Thoracic aorta (tissue), 2 donors: ENCODE results near the gene PHACTR4. TPM values are rescaled to one million over a fixed set of nuclear protein-coding genes. Genes with fewer than 3 reads are reported as not detected.

Experiments used
- ATAC-seq: fragments of 150-250 bp; one replicate; pipeline ENCODE4 v1.8.0; 2017; ENCODE audit warnings: low read depth; ENCODE audit not compliant: insufficient number of reproducible peaks, low FRiP score
- DNase-seq: peaks from one replicate; pipeline ENCODE4 v3.0.0-alpha.2; 2020; ENCODE audit warnings: low spot score
- H3K27ac ChIP-seq, 2 donors: fragments of 200-600 bp; sonication (generic); 1 replicate in 1 of 2; 2 replicates in 1 of 2; pipeline ENCODE4 v1.5.1; 2016; ENCODE audit warnings: mild to moderate bottlenecking in 2 of 2, moderate library complexity in 2 of 2
- H3K27me3 ChIP-seq: fragments of 200-600 bp; sonication (generic); replicated peaks from 2 replicates; pipeline ENCODE4 v1.6.0; 2016; ENCODE audit warnings: mild to moderate bottlenecking; ENCODE audit not compliant: insufficient read depth
- H3K36me3 ChIP-seq: fragments of 200-600 bp; sonication (generic); one replicate; pipeline ENCODE4 v1.5.1; 2016
- H3K4me1 ChIP-seq, 2 donors: fragments of 200-600 bp; sonication (generic); 1 replicate in 1 of 2; 2 replicates in 1 of 2; pipeline versions ENCODE4 v1.5.1 to v1.6.0; 2016; ENCODE audit warnings: low read depth in 2 of 2, mild to moderate bottlenecking in 1 of 2; ENCODE audit not compliant: control insufficient read depth in 1 of 2
- H3K4me3 ChIP-seq: fragments of 200-600 bp; sonication (generic); 2 replicates; pipeline ENCODE4 v1.5.1; 2016; ENCODE audit warnings: mild to moderate bottlenecking
- H3K9me3 ChIP-seq: fragments of 200-600 bp; sonication (generic); 2 replicates; pipeline ENCODE4 v1.5.1; 2016
- total RNA-seq, 2 donors: library from RNA; depleted of rRNA; stranded (reverse); fragments of >200 nt; gene quantifications; one replicate each; pipeline versions ENCODE4 v1.1.0 to v1.2.3, GENCODE V29; 2016
- TF ChIP-seq, protein P1 (sequence below): fragments of 200-600 bp; sonication (generic); IDR thresholded peaks from one replicate; pipeline ENCODE4 v1.5.1; 2019; ENCODE audit warnings: antibody characterized with exemption

Gene PHACTR4
- total RNA-seq, 2 donors from 2014 or later, result 17.6 to 30.8 TPM

DNA sequence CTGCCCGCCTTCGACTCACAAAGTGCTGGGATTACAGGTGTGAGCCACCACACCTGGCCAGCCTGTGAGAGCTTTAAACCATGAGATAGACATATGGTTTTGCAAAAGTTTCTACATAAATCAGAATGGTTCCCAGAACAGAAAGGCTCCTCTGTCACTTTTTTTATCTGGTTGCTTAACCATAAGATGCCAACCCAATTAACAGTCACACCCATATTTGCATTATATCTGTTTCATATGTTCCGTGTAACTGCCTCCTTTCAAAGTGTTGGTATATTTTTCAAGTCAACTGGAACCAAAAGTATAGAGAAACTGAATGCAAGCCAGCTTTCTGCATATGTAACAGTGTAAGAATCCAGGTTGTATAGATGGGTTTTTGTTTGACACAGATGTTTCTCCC is 112.6 kb downstream of the PHACTR4 start:
- TF ChIP-seq, protein P1, sequence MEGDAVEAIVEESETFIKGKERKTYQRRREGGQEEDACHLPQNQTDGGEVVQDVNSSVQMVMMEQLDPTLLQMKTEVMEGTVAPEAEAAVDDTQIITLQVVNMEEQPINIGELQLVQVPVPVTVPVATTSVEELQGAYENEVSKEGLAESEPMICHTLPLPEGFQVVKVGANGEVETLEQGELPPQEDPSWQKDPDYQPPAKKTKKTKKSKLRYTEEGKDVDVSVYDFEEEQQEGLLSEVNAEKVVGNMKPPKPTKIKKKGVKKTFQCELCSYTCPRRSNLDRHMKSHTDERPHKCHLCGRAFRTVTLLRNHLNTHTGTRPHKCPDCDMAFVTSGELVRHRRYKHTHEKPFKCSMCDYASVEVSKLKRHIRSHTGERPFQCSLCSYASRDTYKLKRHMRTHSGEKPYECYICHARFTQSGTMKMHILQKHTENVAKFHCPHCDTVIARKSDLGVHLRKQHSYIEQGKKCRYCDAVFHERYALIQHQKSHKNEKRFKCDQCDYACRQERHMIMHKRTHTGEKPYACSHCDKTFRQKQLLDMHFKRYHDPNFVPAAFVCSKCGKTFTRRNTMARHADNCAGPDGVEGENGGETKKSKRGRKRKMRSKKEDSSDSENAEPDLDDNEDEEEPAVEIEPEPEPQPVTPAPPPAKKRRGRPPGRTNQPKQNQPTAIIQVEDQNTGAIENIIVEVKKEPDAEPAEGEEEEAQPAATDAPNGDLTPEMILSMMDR, result no peak
- no peak overlapping the region for H3K27ac ChIP-seq
- DNase-seq, result no peak
- no peaks in the 10 kb centered on the region for H3K9me3 ChIP-seq
- no peaks in the 10 kb centered on the region for H3K4me1 ChIP-seq
- ATAC-seq, result no peak
- H3K27me3 ChIP-seq, result no peaks in the 10 kb centered on the region
- no peak overlapping the region for H3K4me3 ChIP-seq
- peaks cover 20% of the 10 kb centered on the region for H3K36me3 ChIP-seq

DNA sequence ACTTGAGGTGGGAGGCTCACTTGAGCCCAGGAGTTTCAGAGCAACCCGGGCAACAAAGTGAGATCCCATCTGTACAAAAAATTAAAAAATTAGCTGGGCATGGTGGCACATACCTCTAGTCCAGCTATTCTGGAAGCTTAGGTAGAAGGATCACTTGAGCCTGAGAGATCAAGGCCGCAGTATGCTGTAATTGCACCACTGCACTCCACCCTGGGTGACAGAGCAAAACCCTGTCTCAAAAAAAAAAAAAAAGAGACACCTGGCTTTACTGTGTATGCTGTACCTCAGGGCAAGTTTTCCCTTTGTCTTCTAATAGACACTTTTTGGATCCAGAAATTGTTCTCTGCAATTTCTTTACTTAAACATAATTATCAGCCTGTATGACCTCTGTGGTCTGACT is 113.2 kb downstream of the PHACTR4 start:
- Histone ChIP-seq H3K4me3 (no peak overlapping the region), H3K4me1 (no peaks in the 10 kb centered on the region), H3K27me3 (no peaks in the 10 kb centered on the region), H3K27ac (no peak overlapping the region), H3K9me3 (no peaks in the 10 kb centered on the region), H3K36me3 (peaks cover 20% of the 10 kb centered on the region)
- TF ChIP-seq, protein P1, result no peak
- DNase-seq, result no peak
- no peak for ATAC-seq

- H3K4me3 ChIP-seq, result no peak overlapping the region
- TF ChIP-seq, protein P1, result no peak
- no peaks in the 10 kb centered on the region for H3K4me1 ChIP-seq
- ATAC-seq (no peak), DNase-seq (no peak)
- no peaks in the 10 kb centered on the region for H3K9me3 ChIP-seq
- H3K27me3 ChIP-seq, result no peaks in the 10 kb centered on the region
- H3K27ac ChIP-seq, result no peak overlapping the region
- H3K36me3 ChIP-seq, result peaks cover 36% of the 10 kb centered on the region
Measured at GRCh38 chr1:28494737-28495136, 125.2 kb downstream of the PHACTR4 start.

DNA sequence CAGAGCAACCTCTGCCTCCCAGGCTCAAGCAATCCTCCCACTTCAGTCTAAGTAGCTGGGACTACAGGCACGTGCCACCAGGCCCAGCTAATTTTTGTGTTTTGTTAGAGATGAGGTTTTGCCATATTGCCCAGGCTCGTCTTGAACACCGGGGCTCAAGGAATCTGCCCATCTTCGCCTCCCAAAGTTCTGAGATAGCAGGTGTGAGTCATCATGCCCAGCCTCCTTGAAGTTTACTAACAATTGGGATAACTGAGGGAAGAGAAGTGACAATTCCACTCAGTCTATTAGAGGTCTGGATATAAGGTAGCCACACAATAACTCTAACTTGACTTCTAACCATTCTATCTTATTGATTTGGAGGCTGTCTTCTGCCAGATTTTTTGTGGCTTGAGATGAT is 130.0 kb downstream of the PHACTR4 start:
- DNase-seq, result no peak

DNA sequence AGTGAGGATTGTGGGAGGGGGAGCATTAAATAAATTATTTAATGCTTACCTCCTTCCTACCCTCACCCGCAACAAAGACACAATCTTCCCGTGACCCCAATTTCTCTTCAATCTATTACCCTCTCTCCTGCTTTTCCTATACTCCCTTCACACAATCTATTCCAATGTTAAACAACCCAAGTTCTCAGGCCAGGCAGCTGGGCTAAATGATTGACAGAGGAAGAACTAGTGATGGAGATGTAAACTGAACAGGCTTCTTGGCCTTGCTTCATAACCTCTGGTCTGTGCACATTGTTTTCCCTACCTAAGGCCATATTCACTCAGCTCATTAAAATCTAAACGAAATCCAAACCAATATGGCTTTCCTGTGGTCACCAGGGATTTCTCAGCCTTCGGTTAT is 132.4 kb downstream of the PHACTR4 start:
- DNase-seq, result no peak
- no peaks in the 10 kb centered on the region for H3K9me3 ChIP-seq
- H3K36me3 ChIP-seq, result peaks cover 3% of the 10 kb centered on the region
- peaks cover 2 to 7% of the 10 kb centered on the region in 2 donors for H3K4me1 ChIP-seq
- H3K27me3 ChIP-seq, result no peaks in the 10 kb centered on the region
- TF ChIP-seq, protein P1, result no peak
- H3K27ac ChIP-seq, result no peak overlapping the region
- ATAC-seq, result no peak
- H3K4me3 ChIP-seq, result no peak overlapping the region

More for the DNA sequence above, 130.0 kb downstream of the PHACTR4 start:
- Histone ChIP-seq H3K27me3 (no peaks in the 10 kb centered on the region), H3K27ac (no peak overlapping the region), H3K4me3 (no peak overlapping the region), H3K36me3 (peaks cover 11% of the 10 kb centered on the region), H3K4me1 (no peaks in the 10 kb centered on the region), H3K9me3 (no peaks in the 10 kb centered on the region)
- no peak for ATAC-seq
- TF ChIP-seq, protein P1, result no peak
